SHP77 (cell line): ENCODE measurements around the gene CROT.

Experiments used
- DNase-seq, 2 experiments: peaks; one replicate each; lab custom pipeline; 2025; lab: John Stamatoyannopoulos, UW

CROT gene

DNA sequence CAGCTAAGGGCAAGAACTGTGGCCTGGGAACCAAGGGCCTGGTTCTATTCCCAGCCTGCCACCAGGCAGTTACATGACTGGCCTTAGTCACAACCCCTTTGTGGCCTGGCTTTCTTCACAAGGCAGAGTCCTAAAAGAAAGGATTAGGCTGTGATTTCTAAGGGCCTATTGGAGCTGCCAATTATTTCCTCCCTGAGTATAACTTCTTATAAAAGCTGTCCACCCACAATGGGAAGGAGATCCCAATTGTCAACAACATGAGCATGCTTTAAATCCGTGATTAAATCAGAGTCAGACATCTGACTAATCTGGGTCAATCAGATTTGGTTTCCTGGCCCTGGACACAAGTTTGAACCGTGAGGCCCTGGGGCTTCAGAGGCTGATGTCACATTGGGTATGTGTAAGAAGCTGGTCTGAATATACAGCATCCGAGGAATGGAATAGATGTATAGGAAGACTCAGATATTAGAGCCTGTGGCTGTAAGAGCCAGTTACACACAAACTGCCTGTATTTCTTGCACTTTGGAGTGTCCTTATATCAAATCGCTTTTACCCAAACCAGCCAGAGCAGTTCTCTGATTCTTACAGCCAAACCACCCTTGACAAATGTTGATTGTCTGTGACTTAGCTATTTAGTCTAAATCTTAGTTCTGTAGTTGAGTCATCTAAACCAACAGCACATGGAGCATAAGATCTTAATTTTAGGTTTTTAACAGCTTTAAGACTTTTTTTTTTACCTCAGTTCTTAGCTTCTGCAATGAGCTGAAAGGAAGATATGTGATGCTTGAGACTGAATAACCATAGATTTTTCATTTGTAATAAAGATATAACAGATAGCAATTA lies 68.7 kb downstream of the CROT start:
- DNase-seq = no peak

DNA sequence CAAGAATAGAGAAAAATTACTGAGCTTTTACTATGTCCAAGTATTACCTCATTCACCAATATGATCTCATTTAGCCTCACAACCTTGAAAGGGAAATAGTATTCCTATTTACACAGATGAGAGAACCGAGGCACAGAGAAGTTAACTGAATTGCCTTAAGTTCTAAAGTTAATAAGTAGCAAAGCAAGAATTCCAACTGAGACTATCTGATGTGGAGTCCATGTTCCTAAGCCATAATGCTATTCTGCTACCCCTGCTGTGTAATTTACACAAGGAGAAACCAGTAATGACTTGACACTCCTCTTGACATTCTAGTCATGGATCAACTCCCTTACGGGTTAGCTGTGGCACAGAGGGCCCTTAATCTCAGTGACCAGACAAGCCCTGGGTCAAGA lies 69.3 kb downstream of the CROT start:
- no peak for DNase-seq

DNA sequence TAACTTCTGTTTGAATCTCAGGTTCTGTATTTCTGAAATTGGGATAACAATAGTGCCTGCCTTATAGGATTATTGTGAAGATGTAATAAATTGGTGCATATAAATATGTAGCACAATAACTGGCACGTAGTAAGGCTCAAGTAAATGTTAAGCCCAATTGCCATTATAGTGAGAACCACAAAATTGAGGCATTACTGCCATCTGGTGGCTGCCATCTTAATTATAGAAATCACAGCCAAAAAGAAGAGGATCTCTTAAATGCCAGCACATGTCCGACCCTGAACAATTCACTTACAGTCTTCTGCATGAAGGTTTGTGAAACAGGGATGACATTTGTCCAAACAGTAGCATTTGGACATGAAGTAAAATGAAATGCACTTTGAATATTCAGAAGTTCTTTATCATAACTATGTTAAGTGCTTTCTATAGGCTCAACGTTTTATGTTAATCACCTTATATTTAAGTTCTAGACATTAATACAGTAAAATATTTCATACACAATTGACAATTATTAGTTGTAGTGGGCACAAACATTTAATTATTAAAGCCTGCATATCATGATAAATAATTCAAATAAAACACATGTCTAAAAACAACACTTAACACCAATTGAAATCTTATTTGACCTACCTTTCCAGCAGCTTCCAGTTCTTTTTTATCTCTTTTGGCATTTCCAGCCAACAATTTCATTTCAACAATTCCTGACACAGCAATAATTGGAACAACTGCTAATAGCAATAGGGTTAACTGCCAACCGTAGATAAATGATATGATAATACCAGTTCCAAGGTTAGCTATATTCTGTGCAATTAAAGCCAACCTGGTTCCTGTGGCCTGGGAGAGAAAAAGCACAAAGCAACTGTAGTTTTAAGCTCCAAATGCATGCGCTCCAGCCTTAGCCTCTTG lies 71.5 kb downstream of the CROT start:
- peak; percentile 4 to 39 for DNase-seq

DNA sequence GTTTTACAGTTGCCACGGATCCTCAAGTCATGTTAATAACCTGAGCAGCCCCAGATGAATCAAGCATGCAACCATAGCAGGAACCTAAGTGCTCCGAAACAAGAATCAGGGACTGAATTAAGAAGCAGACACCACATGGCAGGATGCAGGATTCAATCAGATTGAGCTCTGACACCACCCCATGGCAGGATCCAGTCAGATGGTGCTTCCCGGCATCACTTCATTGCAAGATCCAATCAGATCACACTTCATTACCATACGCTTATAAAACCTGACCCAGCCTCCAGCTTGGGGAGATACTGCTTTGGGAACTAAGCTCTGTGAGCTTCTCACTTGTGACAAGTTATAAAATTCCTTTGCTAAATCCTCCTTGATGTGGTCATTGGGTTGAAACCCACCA lies 74.7 kb downstream of the CROT start:
- DNase-seq = no peak

DNA sequence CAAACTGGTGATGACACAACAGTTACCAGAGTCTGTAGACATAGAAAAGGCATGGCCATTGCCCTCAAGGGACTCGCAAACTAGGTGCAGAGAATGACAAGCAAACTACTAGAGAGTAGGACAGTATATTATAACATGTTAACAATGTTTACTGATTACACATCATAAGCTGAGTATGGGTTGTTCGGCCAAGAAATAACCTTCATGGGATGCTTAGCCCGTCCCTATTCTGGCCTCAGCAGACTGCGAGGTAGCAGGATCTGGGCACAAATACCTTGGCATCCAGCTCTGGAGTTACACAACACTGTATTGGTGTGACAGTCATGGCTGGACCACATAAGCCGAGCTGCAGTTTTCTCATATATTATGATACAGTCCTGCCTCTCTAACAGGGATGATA lies 78.6 kb downstream of the CROT start:
- DNase-seq = no peak

DNA sequence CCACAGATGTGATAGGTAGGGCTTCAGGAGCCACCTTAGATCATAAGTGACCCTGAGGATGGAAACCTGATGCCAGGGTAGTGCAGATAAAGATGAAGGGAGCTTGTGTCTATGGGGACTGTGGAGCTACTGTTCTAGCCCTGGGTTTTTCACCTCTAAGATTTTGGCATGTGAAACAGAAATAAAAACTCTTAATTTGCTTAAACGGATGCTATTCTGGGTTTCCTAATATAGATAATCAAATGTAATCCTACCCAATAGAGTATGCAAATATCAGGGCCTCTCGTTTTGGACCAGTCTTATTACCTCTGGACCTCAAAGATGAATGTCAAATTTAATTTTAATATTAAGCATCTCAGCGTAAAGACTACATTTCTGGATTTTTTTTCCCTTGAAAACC lies 80.7 kb downstream of the CROT start:
- DNase-seq = no peak

DNA sequence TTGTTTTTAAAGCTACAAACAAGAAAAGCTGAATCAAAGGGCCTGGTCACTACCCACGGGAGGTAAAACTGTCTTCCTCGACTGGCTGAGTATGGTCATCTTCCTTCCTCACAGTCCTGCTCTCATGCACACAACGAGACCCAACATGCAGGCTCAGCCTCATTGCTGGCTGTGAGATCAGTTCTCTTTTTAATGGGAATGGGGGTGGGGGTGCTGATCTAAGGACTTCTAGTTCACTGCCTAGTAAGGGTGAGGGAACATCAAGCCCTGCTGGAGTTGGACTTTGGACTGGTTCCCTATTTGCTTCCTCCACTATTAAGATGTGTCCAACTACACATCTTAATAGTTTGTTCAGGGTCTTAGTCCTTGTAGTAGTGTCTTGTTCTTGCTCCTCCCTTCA lies 81.8 kb downstream of the CROT start:
- no peak for DNase-seq

DNA sequence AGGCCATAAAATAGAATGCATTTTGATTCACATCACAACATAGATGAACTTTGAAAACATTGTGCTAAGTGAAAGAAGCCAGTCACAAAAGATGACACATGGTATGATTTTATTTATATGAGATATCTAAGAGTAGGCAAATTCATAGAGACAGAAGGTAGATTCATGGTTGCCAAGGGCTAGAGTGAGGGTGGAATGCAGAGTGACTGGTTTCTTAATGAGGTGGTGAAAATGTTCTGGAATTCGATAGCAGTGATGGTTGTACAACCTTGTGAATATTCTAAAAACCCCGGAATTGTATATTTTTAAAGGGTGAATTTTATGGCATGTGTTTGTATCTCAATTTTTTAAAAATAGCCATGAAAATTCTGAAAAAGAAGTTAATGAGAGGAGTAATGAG lies 87.1 kb downstream of the CROT start:
- DNase-seq = no peak

DNA sequence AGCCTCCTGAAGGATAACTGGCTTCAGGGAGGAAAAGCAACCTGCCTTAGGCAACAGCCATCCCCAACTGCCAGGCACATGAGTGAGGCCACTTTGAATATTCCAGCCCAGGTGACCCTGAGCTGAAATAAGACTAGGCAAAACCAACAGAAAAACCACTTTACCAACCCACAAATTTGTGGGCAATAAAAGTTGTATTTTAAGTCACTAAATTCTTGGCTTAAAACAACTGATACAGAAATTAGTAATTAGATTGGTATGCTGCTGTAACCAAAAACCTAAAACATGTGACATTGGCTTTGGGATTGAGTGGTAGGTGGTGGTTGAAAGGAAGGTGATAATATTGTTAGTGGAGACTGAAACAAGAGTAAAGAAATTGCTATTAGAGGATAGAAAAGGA lies 90.1 kb downstream of the CROT start:
- DNase-seq = no peak

DNA sequence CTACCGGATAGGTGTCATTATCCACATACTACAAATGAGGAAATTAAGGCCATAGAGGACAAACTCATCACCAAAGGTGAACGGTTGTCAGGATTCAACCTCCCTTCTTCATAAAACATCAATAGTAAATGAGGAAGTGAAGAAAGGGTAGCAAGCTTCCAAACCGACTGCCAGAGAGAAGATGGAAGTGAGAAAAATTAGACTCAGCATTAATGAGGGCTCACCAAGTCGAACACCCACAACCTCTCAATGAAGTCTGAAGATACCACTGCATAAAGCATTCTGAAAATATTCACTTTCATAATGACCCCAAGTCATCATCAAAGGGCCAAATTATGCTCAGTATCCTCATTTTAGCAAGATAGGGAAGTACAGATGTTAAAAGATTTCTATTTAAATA lies 100.4 kb downstream of the CROT start:
- DNase-seq = no peak

DNA sequence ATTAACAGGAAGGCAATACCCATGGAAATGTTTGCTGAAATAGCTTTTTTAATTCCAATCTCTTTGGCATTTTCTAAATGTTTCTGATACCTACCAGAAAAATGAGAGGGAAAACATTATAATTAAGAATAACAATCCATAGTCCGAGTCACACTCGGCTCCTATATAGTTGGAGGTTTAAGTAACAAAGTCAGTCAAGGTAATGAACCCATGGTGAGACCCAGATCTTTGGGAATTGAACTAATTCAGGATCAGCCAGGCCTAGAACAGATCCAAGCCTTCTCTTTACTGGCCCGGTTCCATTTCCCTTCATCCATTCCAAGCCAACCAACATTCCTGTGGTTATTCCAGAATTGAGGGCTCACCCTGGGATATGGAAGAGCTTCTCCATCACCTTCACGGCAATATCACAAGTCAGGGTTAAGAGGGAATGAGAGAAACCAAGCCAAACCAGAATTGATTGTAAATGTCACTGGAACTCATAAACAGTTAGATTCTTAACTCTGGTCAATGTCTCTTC lies 101.7 kb downstream of the CROT start:
- DNase-seq = no peak

DNA sequence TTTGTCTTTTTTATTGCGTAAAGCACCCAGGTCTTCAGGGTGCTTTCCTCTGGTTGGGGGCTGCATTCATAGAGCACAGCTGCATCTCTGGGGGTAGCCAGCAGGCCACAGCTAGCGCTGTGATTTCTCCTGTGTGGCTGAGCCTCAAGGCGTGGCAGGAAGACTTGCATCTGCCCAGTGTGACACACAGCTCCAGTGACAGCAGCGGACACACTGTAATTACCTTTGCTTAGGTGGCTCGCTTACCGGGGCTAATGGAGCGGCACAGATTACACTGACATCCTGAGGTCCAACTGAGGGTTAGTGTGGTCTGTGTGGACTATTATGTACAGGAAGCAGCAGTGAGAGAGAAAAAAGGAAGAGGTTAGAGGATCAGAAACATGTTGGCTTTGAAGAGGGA lies 102.9 kb downstream of the CROT start:
- DNase-seq = peak; percentile 2 to 10
